Activated T-cell treated with anti-CD3 and anti-CD28 coated beads, Interleukin-2, amount 50 U/mL, for 24 hours (primary cell): ENCODE results near the gene MYL10.

Experiments used
- DNase-seq: peaks from one replicate; pipeline ENCODE4 v3.0.0-alpha.2; 2020
- H3K27ac Mint-ChIP-seq: 2 replicates; pipeline ENCODE4 v1.8.0; 2020; ENCODE audit warnings: mild to moderate bottlenecking, mixed read lengths
- H3K27me3 Mint-ChIP-seq: 2 replicates; pipeline ENCODE4 v1.8.0; 2020; ENCODE audit warnings: mixed read lengths
- H3K36me3 Mint-ChIP-seq: 2 replicates; pipeline ENCODE4 v1.8.0; 2020; ENCODE audit warnings: low read depth, mixed read lengths
- H3K4me1 Mint-ChIP-seq: 2 replicates; pipeline ENCODE4 v1.8.0; 2020; ENCODE audit warnings: low read depth, mixed read lengths
- H3K4me3 Mint-ChIP-seq: 2 replicates; pipeline ENCODE4 v1.8.0; 2020; ENCODE audit warnings: mild to moderate bottlenecking, moderate library complexity, mixed read lengths
- H3K9me3 Mint-ChIP-seq: 2 replicates; pipeline ENCODE4 v1.8.0; 2020; ENCODE audit warnings: mixed read lengths

The MYL10 gene

GRCh38 chr7:101589052-101589451, 40.0 kb downstream of the MYL10 start:
- H3K27ac Mint-ChIP-seq = no peak overlapping the region
- H3K4me3 Mint-ChIP-seq = no peak overlapping the region
- H3K9me3 Mint-ChIP-seq = no peaks in the 10 kb centered on the region
- no peaks in the 10 kb centered on the region for H3K4me1 Mint-ChIP-seq
- no peaks in the 10 kb centered on the region for H3K27me3 Mint-ChIP-seq
- H3K36me3 Mint-ChIP-seq = no peaks in the 10 kb centered on the region
- no peak for DNase-seq

DNA sequence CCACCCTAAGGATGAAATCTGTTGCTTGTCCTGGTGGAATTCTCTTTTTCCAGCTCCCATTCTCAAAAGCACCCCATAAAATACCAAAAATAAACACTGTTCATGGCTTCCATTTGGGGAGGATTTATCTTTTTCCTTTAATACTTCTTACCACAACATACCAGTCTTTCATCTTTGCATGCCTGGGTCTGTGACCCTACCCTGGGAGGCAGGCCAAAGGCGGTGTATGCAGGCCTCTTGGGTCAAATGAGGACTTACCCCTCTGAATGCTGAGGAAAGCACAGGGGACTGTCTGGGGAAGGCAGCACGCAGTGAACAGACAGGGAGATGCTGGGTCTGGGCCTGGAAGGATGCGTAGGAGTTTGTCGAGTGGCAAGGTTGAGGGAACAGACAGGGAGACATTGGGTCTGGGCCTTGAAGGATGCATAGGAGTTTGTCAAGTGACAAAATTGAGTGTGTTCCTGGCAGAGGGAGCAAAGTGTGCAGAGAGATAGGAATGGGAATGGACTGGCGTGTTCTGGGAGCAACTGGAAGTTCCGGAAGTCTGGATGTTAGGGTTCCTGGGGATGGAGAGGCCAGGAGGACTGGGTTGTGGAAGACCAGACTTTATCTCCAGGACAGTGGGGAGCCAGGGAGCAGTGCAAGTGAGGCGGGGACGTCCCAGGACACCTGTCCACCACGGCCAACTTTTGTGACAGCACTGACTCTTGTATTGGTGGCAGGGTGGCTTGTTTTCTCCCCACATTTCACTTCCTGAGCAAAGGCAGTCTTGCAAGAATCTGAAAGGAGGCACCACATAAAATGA, 40.8 kb downstream of the MYL10 start:
- no peaks in the 10 kb centered on the region for H3K4me1 Mint-ChIP-seq
- no peak overlapping the region for H3K27ac Mint-ChIP-seq
- H3K36me3 Mint-ChIP-seq = no peaks in the 10 kb centered on the region
- H3K27me3 Mint-ChIP-seq = no peaks in the 10 kb centered on the region
- no peak overlapping the region for H3K4me3 Mint-ChIP-seq
- no peak for DNase-seq
- no peaks in the 10 kb centered on the region for H3K9me3 Mint-ChIP-seq

DNA sequence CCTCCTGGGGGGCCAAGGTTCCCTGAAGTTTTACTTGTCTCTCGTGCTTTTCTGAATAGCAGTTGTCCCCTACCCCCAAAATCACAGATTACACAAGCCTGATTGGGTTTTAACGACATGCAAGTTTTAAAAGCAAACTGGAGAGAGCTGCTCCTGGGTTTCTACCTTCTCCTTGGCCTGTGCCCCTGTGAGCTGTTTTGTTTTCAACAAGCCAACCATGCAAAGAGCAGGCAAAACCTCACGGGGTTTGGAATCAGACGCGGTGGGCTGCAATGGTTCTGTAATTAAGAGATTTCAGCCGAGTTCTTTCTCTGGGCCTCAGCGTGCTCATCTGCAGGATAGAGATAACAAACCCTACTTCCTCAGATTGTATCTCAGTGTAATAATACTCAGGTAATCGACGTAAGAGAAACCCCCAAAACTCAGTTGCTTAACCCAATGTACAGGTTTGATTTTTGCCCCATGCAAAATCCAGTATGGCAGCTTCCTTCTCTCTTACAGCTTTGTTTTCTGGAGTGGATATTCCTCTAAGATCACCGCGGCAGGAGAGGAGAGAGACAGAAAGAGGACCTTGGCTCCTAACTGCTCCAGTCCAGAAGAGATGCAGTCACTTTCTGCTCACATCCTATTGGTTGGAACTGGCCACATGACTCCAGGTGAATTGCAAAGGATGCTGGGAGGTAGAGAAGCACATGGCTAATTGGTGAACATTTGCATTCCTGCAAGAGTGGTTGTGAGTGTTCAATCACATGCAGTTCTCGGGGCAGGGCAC, 42.0 kb downstream of the MYL10 start:
- Mint-ChIP-seq H3K36me3 (no peaks in the 10 kb centered on the region), H3K4me3 (no peak overlapping the region)
- DNase-seq = no peak

DNA sequence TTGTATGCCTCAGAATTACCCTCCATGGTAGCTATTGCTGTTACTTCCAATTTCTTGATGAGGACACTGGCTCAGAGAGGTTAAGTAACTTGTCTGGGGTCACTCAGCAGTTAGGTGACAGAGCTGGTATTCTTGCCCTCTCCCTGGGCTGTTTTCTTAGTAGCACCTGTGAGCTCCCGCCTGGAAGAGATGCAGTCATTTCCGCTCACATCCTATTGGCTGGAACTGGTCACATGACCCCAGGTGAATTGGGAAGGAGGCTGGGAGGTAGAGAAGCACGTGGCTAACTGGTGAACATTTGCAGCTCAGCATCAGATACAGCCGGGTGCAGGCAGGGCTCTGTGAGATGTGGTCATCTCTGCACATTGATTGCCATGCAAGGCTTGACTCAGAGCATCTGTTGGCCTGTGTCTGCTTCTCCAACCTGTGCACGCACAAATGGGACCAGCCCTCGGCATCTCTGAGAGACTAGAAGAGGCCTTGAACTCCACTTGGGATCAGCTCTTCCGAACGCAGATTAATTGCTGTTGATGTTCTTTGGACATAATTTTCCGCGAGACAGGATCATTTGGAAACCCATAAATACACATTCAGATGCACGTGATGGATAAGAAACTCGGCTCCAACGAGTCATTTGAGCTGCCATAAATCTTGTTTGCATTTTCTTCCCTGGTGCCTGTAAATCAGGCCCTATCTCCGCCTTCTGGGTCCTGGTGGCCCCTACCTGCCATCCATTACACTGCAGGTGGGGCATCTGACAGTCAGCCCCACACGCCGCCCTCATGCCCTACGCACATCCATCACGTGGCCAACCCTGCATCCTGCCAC, 42.8 kb downstream of the MYL10 start:
- Mint-ChIP-seq H3K4me3 (no peak overlapping the region), H3K36me3 (no peaks in the 10 kb centered on the region), H3K9me3 (no peaks in the 10 kb centered on the region), H3K4me1 (no peaks in the 10 kb centered on the region), H3K27ac (no peak overlapping the region), H3K27me3 (peaks cover 9% of the 10 kb centered on the region)
- no peak for DNase-seq

More for the DNA sequence above, 42.0 kb downstream of the MYL10 start:
- H3K9me3 Mint-ChIP-seq = no peaks in the 10 kb centered on the region
- no peak overlapping the region for H3K27ac Mint-ChIP-seq
- H3K27me3 Mint-ChIP-seq = peaks cover 4% of the 10 kb centered on the region
- H3K4me1 Mint-ChIP-seq = no peaks in the 10 kb centered on the region

- no peak overlapping the region for H3K27ac Mint-ChIP-seq
- no peaks in the 10 kb centered on the region for H3K9me3 Mint-ChIP-seq
- no peak for DNase-seq
- H3K4me1 Mint-ChIP-seq = no peaks in the 10 kb centered on the region
- H3K4me3 Mint-ChIP-seq = no peak overlapping the region
- peaks cover 16% of the 10 kb centered on the region for H3K27me3 Mint-ChIP-seq
- no peaks in the 10 kb centered on the region for H3K36me3 Mint-ChIP-seq
These were observed 46.1 kb downstream of the MYL10 start for GRCh38 chr7:101582971-101583370.

GRCh38 chr7:101581891-101582290, 47.2 kb downstream of the MYL10 start:
- H3K4me3 Mint-ChIP-seq = no peak overlapping the region
- no peak overlapping the region for H3K27ac Mint-ChIP-seq
- DNase-seq = no peak
- no peaks in the 10 kb centered on the region for H3K36me3 Mint-ChIP-seq
- H3K9me3 Mint-ChIP-seq = no peaks in the 10 kb centered on the region
- peaks cover 25% of the 10 kb centered on the region for H3K27me3 Mint-ChIP-seq
- H3K4me1 Mint-ChIP-seq = no peaks in the 10 kb centered on the region

DNA sequence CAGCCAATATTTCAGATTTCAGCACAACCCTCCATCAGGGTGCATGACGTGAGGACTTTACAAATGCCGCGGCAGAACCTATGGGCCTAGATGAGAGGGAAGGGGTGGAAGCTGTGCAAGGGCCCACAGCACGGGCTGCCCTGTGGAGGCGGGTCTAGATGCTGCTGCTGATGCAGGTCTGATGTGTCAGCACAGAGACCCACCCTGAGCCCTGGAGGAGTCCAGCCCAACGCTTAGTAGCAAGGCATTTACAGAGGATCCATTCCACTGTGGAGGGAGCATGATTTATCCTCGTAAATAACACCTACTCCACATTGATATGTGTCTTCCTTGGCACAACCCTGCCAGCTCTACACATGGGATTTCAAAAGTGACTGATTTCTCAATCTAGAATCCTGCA, 48.5 kb downstream of the MYL10 start:
- H3K27me3 Mint-ChIP-seq = peaks cover 30% of the 10 kb centered on the region
- DNase-seq = no peak
- H3K4me3 Mint-ChIP-seq = no peak overlapping the region
- no peaks in the 10 kb centered on the region for H3K9me3 Mint-ChIP-seq
- no peaks in the 10 kb centered on the region for H3K36me3 Mint-ChIP-seq
- H3K4me1 Mint-ChIP-seq = no peaks in the 10 kb centered on the region
- H3K27ac Mint-ChIP-seq = no peak overlapping the region

GRCh38 chr7:101578552-101578951, 50.5 kb downstream of the MYL10 start:
- Mint-ChIP-seq H3K9me3 (peaks cover 3% of the 10 kb centered on the region), H3K27me3 (peaks cover 39% of the 10 kb centered on the region), H3K4me1 (no peaks in the 10 kb centered on the region), H3K4me3 (no peak overlapping the region), H3K36me3 (no peaks in the 10 kb centered on the region), H3K27ac (no peak overlapping the region)
- DNase-seq = no peak

DNA sequence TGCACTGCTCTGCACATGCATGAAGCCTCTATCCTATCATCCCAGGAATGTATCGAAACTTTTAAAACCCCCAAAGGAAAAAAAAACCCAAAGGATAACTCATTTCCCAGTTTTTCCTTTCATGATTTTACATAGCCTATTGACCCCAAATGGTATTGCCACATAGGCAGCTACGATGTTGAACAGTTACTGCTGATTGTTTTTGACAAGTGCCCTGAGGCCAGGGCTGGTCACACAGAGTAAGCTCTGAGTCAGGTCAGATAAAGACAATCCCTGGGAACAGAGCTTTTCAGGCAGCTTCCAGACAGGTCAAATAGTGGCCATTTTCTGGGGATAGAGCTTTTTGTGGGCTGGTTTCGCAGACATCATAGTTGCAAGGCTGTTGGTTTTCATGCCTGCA, 52.1 kb downstream of the MYL10 start:
- Mint-ChIP-seq H3K9me3 (peaks cover 12% of the 10 kb centered on the region), H3K27me3 (peaks cover 34% of the 10 kb centered on the region), H3K4me1 (no peaks in the 10 kb centered on the region), H3K36me3 (no peaks in the 10 kb centered on the region), H3K27ac (no peak overlapping the region), H3K4me3 (no peak overlapping the region)
- DNase-seq = no peak

DNA sequence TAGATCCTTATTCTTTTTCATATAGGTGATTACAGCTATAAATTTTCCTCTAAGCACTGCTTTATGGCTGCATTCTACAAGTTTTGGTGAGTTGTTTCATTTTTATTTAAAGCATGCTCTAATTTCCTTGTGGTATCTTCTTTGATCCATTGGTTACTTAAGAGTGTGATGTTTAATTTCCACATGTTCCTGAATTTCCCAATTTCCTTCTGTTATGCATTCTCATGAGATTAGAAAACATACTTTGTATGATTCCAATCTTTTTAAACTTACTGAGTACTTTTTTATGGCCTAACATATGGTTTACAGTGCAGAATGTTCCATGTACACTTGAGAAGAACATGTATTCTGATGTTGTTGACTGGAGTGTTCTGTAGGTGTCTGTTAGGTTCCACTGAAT, 53.4 kb downstream of the MYL10 start:
- Mint-ChIP-seq H3K4me3 (no peak overlapping the region), H3K27me3 (peaks cover 33% of the 10 kb centered on the region), H3K36me3 (no peaks in the 10 kb centered on the region), H3K4me1 (no peaks in the 10 kb centered on the region), H3K27ac (no peak overlapping the region), H3K9me3 (peaks cover 12% of the 10 kb centered on the region)
- no peak for DNase-seq

GRCh38 chr7:101575168-101575567, 53.9 kb downstream of the MYL10 start:
- DNase-seq = no peak
- Mint-ChIP-seq H3K27ac (no peak overlapping the region), H3K4me1 (no peaks in the 10 kb centered on the region), H3K36me3 (no peaks in the 10 kb centered on the region), H3K4me3 (no peak overlapping the region), H3K27me3 (peaks cover 34% of the 10 kb centered on the region), H3K9me3 (peaks cover 16% of the 10 kb centered on the region)

- no peaks in the 10 kb centered on the region for H3K4me1 Mint-ChIP-seq
- peaks cover 33% of the 10 kb centered on the region for H3K27me3 Mint-ChIP-seq
- H3K9me3 Mint-ChIP-seq = peaks cover 21% of the 10 kb centered on the region
These were observed 56.9 kb downstream of the MYL10 start for GRCh38 chr7:101572156-101572555.

DNA sequence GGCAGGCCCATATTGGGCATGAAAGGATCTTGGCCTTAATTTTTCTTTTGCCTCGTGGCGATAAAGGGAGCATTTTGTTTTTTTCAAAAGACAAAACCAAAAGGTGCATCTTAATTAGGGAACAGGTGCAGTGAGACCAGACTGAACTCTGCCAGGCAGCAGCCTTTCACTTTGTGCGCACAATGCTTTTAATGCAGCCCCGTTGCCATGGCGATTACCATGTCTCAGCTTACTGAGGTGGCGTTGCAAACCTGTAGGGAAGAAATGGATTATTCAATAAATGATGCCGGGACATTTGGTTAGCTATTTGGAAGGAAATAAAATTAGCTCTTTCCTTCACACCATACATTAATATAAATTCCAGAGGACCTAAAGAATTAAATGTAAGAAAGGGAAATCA, 61.9 kb downstream of the MYL10 start:
- no peaks in the 10 kb centered on the region for H3K36me3 Mint-ChIP-seq
- peaks cover 19% of the 10 kb centered on the region for H3K27me3 Mint-ChIP-seq
- peaks cover 11% of the 10 kb centered on the region for H3K9me3 Mint-ChIP-seq
- no peak for DNase-seq
- no peak overlapping the region for H3K27ac Mint-ChIP-seq
- H3K4me1 Mint-ChIP-seq = no peaks in the 10 kb centered on the region
- H3K4me3 Mint-ChIP-seq = no peak overlapping the region

More at GRCh38 chr7:101572156-101572555, 56.9 kb downstream of the MYL10 start:
- Mint-ChIP-seq H3K27ac (no peak overlapping the region), H3K36me3 (no peaks in the 10 kb centered on the region), H3K4me3 (no peak overlapping the region)
- DNase-seq = no peak

DNA sequence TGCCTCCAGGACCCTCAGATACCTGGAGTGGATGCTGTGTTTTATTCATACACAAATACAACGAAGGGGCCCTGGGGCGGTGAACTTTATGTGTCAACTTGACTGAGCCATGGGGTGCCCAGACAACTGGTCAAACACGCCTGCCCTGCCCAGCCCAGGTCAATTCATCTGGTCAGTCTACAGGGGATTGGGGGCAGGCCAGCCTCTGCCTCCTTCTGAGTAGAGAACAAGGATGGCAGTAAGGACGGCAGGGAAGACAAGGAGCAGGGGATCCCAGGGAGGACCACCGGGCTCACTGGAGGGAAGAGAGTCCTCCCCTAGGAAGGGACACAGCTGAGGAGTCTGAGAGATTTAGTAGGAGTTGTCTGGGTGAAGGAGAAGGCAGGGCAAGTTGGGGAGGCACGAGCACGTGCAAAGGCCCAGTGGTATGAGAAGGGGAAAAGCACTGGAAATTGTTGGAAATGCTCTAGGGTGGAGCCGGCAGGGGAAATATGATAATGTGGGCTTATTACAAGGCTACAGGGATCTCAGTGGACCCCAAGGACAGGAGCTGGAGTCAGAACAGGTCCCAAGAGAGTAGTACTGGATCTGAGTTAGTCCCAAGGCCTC, 63.4 kb downstream of the MYL10 start:
- no peak overlapping the region for H3K27ac Mint-ChIP-seq
- no peaks in the 10 kb centered on the region for H3K4me1 Mint-ChIP-seq
- peaks cover 8% of the 10 kb centered on the region for H3K9me3 Mint-ChIP-seq
- no peaks in the 10 kb centered on the region for H3K36me3 Mint-ChIP-seq
- no peak for DNase-seq
- H3K27me3 Mint-ChIP-seq = peaks cover 15% of the 10 kb centered on the region
- H3K4me3 Mint-ChIP-seq = no peak overlapping the region
